ENCODE data around the gene CYSLTR2. TPM values are rescaled to one million over a fixed set of nuclear protein-coding genes. Genes with fewer than 3 reads are reported as not detected.
"Not testable (repeated sequence)": the region's sequence is repeated elsewhere in the genome, so short reads cannot be mapped to it uniquely, and the experiment has no call there.

CYSLTR2 gene
- total RNA-seq, 1 donor from 2014 or later: not detected

GRCh38 chr13:48693998-48694397 lies 40.3 kb downstream of the CYSLTR2 start:
- TF ChIP-seq CTCF (IDR thresholded peaks at IDR 0.05): no peak
- peaks cover 6% of the 10 kb centered on the region for H3K9me3 Mint-ChIP-seq (ENCODE audit: low read depth)
- peaks cover 2% of the 10 kb centered on the region for H3K36me3 Mint-ChIP-seq (ENCODE audit: low read depth)
- H3K4me3 Mint-ChIP-seq (ENCODE audit: unreplicated experiment): no peak overlapping the region
- no peaks in the 10 kb centered on the region for H3K4me1 Mint-ChIP-seq (ENCODE audit: low read depth)
- H3K27ac Mint-ChIP-seq (ENCODE audit: unreplicated experiment): no peak overlapping the region
- DNase-seq (ENCODE audit: low spot score): no peak
- H3K27me3 Mint-ChIP-seq (ENCODE audit: low read depth): peaks cover 24% of the 10 kb centered on the region

- Mint-ChIP-seq H3K27ac (ENCODE audit: unreplicated experiment) (no peak overlapping the region), H3K4me1 (ENCODE audit: low read depth) (no peaks in the 10 kb centered on the region), H3K27me3 (ENCODE audit: low read depth) (peaks cover 34% of the 10 kb centered on the region), H3K36me3 (ENCODE audit: low read depth) (no peaks in the 10 kb centered on the region), H3K4me3 (ENCODE audit: unreplicated experiment) (no peak overlapping the region), H3K9me3 (ENCODE audit: low read depth) (no peaks in the 10 kb centered on the region)
- no peak for DNase-seq (ENCODE audit: low spot score)
- TF ChIP-seq CTCF (IDR thresholded peaks at IDR 0.05): no peak
These were observed 42.0 kb downstream of the CYSLTR2 start for GRCh38 chr13:48695776-48696175.

GRCh38 chr13:48696676-48697075 lies 42.9 kb downstream of the CYSLTR2 start:
- peaks cover 29% of the 10 kb centered on the region for H3K27me3 Mint-ChIP-seq (ENCODE audit: low read depth)
- H3K27ac Mint-ChIP-seq (ENCODE audit: unreplicated experiment); H3K4me3 Mint-ChIP-seq (ENCODE audit: unreplicated experiment); H3K36me3 Mint-ChIP-seq (ENCODE audit: low read depth); DNase-seq (ENCODE audit: low spot score); H3K4me1 Mint-ChIP-seq (ENCODE audit: low read depth); H3K9me3 Mint-ChIP-seq (ENCODE audit: low read depth): not testable (repeated sequence)

- Mint-ChIP-seq H3K4me3 (ENCODE audit: unreplicated experiment) (no peak overlapping the region), H3K27ac (ENCODE audit: unreplicated experiment) (no peak overlapping the region), H3K9me3 (ENCODE audit: low read depth) (peaks cover 11% of the 10 kb centered on the region), H3K27me3 (ENCODE audit: low read depth) (peaks cover 8% of the 10 kb centered on the region), H3K36me3 (ENCODE audit: low read depth) (peaks cover 2% of the 10 kb centered on the region), H3K4me1 (ENCODE audit: low read depth) (no peaks in the 10 kb centered on the region)
- TF ChIP-seq CTCF (IDR thresholded peaks at IDR 0.05): no peak
- no peak for DNase-seq (ENCODE audit: low spot score)
These were observed 53.7 kb downstream of the CYSLTR2 start for GRCh38 chr13:48707405-48707804.

GRCh38 chr13:48708764-48709163 lies 55.0 kb downstream of the CYSLTR2 start:
- peaks cover 2% of the 10 kb centered on the region for H3K36me3 Mint-ChIP-seq (ENCODE audit: low read depth)
- no peak for TF ChIP-seq CTCF (IDR thresholded peaks at IDR 0.05)
- H3K27me3 Mint-ChIP-seq (ENCODE audit: low read depth): peaks cover 6% of the 10 kb centered on the region
- no peak for DNase-seq (ENCODE audit: low spot score)
- H3K27ac Mint-ChIP-seq (ENCODE audit: unreplicated experiment): no peak overlapping the region
- no peak overlapping the region for H3K4me3 Mint-ChIP-seq (ENCODE audit: unreplicated experiment)
- H3K4me1 Mint-ChIP-seq (ENCODE audit: low read depth): no peaks in the 10 kb centered on the region
- peaks cover 13% of the 10 kb centered on the region for H3K9me3 Mint-ChIP-seq (ENCODE audit: low read depth)

- Mint-ChIP-seq H3K4me3 (ENCODE audit: unreplicated experiment) (no peak overlapping the region), H3K9me3 (ENCODE audit: low read depth) (peaks cover 16% of the 10 kb centered on the region), H3K4me1 (ENCODE audit: low read depth) (no peaks in the 10 kb centered on the region), H3K27ac (ENCODE audit: unreplicated experiment) (no peak overlapping the region), H3K36me3 (ENCODE audit: low read depth) (peaks cover 2% of the 10 kb centered on the region), H3K27me3 (ENCODE audit: low read depth) (peaks cover 6% of the 10 kb centered on the region)
- DNase-seq (ENCODE audit: low spot score): no peak
- TF ChIP-seq CTCF (IDR thresholded peaks at IDR 0.05): no peak
These were observed 55.5 kb downstream of the CYSLTR2 start for GRCh38 chr13:48709213-48709612.

Measured in chondrocyte (in vitro differentiated cells).